OCI-LY1 (cell line): ENCODE data around the gene EEPD1.
"Not testable (repeated sequence)": the region's sequence is repeated elsewhere in the genome, so short reads cannot be mapped to it uniquely, and the experiment has no call there.

Experiments used
- H2AFZ ChIP-seq: fragments of 200-600 bp; sonication (generic), shearing (Covaris generic); 2 replicates; pipeline ENCODE4 v1.6.0; 2014; ENCODE audit warnings: antibody characterized with exemption, mild to moderate bottlenecking, low read length
- H3F3A ChIP-seq: fragments of 200-600 bp; sonication (generic), shearing (Covaris generic); 2 replicates; pipeline ENCODE4 v1.6.0; 2014; ENCODE audit warnings: mild to moderate bottlenecking, antibody characterized with exemption, low read length, moderate library complexity; ENCODE audit not compliant: insufficient read depth
- H3K27ac ChIP-seq: fragments of 200-600 bp; sonication (generic); 2 replicates; pipeline ENCODE4 v1.5.1; 2014; ENCODE audit warnings: low read length, mixed run types, mild to moderate bottlenecking, low read depth; ENCODE audit not compliant: poor library complexity, severe bottlenecking
- H3K27me3 ChIP-seq: fragments of 200-600 bp; sonication (generic); 2 replicates; pipeline ENCODE4 v1.6.0; 2014; ENCODE audit warnings: antibody characterized with exemption, mild to moderate bottlenecking, low read length, moderate library complexity; ENCODE audit not compliant: insufficient read depth
- H3K36me3 ChIP-seq: fragments of 200-600 bp; sonication (generic); 2 replicates; pipeline ENCODE4 v1.6.1; 2014; ENCODE audit warnings: mild to moderate bottlenecking, antibody characterized with exemption, low read length, moderate library complexity, mixed read lengths; ENCODE audit not compliant: insufficient read depth
- H3K4me1 ChIP-seq: fragments of 200-600 bp; sonication (generic); 2 replicates; pipeline ENCODE4 v1.5.1; 2014; ENCODE audit warnings: mild to moderate bottlenecking, low read length, moderate library complexity; ENCODE audit not compliant: insufficient read depth, severe bottlenecking
- H3K4me2 ChIP-seq: fragments of 200-600 bp; sonication (generic), shearing (Covaris generic); 2 replicates; pipeline ENCODE4 v1.6.1; 2014; ENCODE audit warnings: low read length
- H3K4me3 ChIP-seq: fragments of 200-600 bp; sonication (generic); 2 replicates; pipeline ENCODE4 v1.5.1; 2014; ENCODE audit warnings: low read length, low read depth, mild to moderate bottlenecking, mixed read lengths; ENCODE audit not compliant: poor library complexity, severe bottlenecking
- H3K79me2 ChIP-seq: fragments of 200-600 bp; shearing (Covaris generic); 2 replicates; pipeline ENCODE4 v1.6.1; 2016; ENCODE audit warnings: mixed run types, low read length, mixed read lengths; ENCODE audit not compliant: insufficient read depth
- H3K9ac ChIP-seq: fragments of 200-600 bp; sonication (generic), shearing (Covaris generic); 2 replicates; pipeline ENCODE4 v1.6.1; 2014; ENCODE audit warnings: mild to moderate bottlenecking, low read length, mixed read lengths
- H3K9me2 ChIP-seq: fragments of 200-600 bp; sonication (generic), shearing (Covaris generic); 2 replicates; pipeline ENCODE4 v1.6.1; 2014; ENCODE audit warnings: low read depth, mild to moderate bottlenecking, low read length, mixed read lengths
- H3K9me3 ChIP-seq: fragments of 200-600 bp; shearing (Covaris generic); 2 replicates; pipeline ENCODE4 v1.6.1; 2014; ENCODE audit warnings: low read length, mixed read lengths
- H4K20me1 ChIP-seq: fragments of 200-600 bp; sonication (generic), shearing (Covaris generic); 2 replicates; pipeline ENCODE4 v1.6.0; 2016; ENCODE audit warnings: mild to moderate bottlenecking, low read length; ENCODE audit not compliant: insufficient read depth
- EZH2 ChIP-seq: fragments of 200-600 bp; sonication (generic), shearing (Covaris generic); IDR thresholded peaks from 2 replicates; pipeline ENCODE4 v1.8.0; 2017; ENCODE audit warnings: borderline replicate concordance, mixed run types, mild to moderate bottlenecking, antibody characterized with exemption, low read length, moderate library complexity, mixed read lengths
- TF ChIP-seq, protein P1 (sequence below): fragments of 200-600 bp; sonication (generic), shearing (Covaris generic); IDR thresholded peaks from 2 replicates; pipeline ENCODE4 v1.5.1; 2017; ENCODE audit warnings: mild to moderate bottlenecking, antibody characterized with exemption, low read length, moderate library complexity, mixed read lengths

EEPD1 gene

DNA sequence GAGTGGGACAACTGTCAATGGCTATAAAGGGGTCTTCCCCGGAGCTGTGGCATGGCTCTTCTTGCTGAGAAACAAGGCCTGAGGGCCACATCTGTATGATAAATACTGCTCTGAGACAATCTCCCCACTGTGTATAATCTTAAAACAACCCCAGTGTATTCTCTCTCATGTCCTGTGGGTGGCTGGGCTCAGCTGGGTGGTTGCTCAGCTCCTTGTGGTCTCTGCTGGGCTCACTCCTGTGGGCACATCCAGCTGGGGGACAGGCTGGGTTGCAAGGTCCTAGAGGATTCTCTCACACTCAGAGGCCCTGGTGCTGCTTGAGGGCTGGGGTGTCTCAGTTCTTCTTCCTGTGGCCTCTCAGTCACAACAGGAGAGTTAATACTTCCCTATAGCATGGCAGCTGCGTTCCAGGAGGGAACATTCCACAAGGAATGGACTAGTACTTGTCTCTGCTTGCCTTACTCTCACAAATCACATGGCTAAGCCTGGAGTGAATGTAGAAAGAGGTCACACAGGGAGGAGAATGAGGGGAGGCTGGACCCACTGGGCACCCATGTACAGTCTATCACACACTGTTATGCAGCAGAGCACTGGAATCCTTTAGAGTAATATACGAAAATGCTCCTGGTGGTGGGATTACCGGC lies 4.5 kb upstream of the EEPD1 start:
- Histone ChIP-seq H3K79me2 (no peaks in the 10 kb centered on the region), H2AFZ (no peak overlapping the region), H3K27me3 (no peaks in the 10 kb centered on the region), H3K4me3 (no peak overlapping the region), H3K4me1 (peaks cover 8% of the 10 kb centered on the region), H3K9me3 (no peaks in the 10 kb centered on the region), H3K9me2 (no peaks in the 10 kb centered on the region), H3K4me2 (no peak overlapping the region), H3K27ac (no peak overlapping the region), H3K9ac (no peak overlapping the region), H3K36me3 (no peaks in the 10 kb centered on the region), H3F3A (no peaks in the 10 kb centered on the region), H4K20me1 (no peaks in the 10 kb centered on the region)
- TF ChIP-seq, protein P1, sequence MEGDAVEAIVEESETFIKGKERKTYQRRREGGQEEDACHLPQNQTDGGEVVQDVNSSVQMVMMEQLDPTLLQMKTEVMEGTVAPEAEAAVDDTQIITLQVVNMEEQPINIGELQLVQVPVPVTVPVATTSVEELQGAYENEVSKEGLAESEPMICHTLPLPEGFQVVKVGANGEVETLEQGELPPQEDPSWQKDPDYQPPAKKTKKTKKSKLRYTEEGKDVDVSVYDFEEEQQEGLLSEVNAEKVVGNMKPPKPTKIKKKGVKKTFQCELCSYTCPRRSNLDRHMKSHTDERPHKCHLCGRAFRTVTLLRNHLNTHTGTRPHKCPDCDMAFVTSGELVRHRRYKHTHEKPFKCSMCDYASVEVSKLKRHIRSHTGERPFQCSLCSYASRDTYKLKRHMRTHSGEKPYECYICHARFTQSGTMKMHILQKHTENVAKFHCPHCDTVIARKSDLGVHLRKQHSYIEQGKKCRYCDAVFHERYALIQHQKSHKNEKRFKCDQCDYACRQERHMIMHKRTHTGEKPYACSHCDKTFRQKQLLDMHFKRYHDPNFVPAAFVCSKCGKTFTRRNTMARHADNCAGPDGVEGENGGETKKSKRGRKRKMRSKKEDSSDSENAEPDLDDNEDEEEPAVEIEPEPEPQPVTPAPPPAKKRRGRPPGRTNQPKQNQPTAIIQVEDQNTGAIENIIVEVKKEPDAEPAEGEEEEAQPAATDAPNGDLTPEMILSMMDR: no peak
- no peak for TF ChIP-seq EZH2

DNA sequence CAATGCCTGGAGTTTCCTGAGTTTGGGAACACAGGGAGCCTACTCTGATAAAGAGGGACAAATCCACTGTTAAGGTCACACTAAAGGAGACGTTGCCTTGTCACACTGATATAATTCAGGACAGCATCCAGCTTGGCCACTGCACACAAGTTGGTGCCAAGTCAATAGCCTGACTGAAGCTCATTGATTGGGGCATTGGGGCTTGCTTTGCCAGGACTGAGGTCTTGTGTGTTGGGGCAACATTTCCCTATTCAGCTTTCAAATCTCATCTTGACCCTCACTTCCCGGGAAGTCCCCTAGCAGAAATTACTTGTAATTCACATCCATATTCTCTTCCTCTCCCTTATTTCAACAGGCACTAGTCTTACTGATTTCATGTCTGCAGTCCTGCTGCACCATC lies 3.8 kb upstream of the EEPD1 start:
- H3K9ac ChIP-seq, H3K27me3 ChIP-seq, H3K9me3 ChIP-seq, H2AFZ ChIP-seq, H3K79me2 ChIP-seq, H3K9me2 ChIP-seq, H3K27ac ChIP-seq, H4K20me1 ChIP-seq, H3F3A ChIP-seq, H3K4me2 ChIP-seq, H3K36me3 ChIP-seq, H3K4me3 ChIP-seq: not testable (repeated sequence)
- peaks cover 14% of the 10 kb centered on the region for H3K4me1 ChIP-seq

DNA sequence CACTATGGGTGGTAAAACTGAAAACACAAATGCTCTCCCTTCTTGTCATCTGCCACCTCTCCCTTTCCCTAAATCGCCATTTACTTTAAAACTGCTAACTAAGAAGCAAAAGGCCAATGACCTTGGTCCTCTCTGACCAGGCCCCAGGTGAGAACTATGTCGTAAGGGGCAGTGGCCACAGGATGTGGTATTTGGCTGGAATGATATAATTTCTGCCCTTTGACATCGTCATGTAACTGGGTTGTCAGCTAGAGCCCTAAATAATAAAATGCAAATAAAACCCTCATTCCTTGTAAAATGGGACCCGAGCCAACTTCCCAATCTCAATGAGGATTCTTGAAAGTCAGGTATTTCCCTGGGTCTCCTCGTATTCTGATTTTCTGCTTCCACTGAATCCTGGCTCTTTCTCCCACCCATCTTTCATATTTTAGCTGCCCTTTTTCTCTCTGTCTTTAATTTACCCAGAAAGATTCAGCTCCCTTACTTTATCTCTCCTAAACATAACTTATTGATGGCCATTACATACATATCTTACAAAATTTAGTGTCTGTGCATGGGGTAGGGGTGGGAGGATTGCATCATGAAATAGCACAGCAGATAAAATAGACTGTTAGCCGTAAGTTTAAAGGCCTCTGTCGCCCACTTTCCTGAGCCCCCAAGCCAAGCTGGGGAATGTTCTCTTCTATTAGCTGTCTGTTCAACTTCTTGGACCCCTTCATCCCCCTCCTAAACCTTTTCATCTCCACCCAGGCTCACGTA lies 3.2 kb upstream of the EEPD1 start:
- Histone ChIP-seq H3F3A (no peaks in the 10 kb centered on the region), H3K9me3 (no peaks in the 10 kb centered on the region), H3K4me1 (peaks cover 18% of the 10 kb centered on the region), H3K79me2 (no peaks in the 10 kb centered on the region), H3K27ac (no peak overlapping the region), H3K4me2 (no peak overlapping the region), H2AFZ (no peak overlapping the region), H3K9me2 (no peaks in the 10 kb centered on the region), H4K20me1 (no peaks in the 10 kb centered on the region), H3K36me3 (peaks cover under 1% of the 10 kb centered on the region; the same call in 1 of the 2 replicates), H3K9ac (no peak overlapping the region), H3K27me3 (no peaks in the 10 kb centered on the region), H3K4me3 (no peak overlapping the region)
- TF ChIP-seq EZH2: no peak
- TF ChIP-seq, protein P1: no peak
